Measurements from ENCODE around the gene FIBP. TPM values are rescaled to one million over a fixed set of nuclear protein-coding genes. Genes with fewer than 3 reads are reported as not detected.

FIBP gene
- total RNA-seq, 1 donor = 144 TPM

DNA sequence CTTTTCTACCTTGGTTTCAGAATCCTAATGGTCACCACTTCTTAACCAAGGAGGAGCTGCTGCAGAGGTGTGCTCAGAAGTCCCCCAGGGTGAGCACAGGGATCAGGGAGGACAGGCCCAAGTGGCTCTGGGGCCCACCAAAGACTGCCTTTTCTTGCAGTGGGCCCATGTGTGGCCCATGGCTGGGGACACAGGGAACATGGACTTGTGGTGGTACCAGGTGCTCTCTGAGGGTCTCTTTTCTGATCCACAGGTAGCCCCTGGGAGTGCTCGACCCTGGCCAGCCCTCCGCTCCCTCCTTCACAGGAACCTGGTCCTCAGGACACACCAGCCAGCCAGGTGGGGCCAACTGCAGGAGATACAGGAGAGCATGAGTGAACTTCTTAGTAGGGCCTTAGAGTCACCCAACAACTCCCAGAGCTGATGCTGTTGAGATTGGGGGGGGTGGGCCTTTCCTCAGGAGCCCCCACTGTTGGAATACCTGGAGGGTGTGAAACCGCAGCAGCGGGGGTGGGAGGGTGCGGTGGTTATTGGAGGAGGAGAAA, 26.0 kb downstream of the FIBP start:
- no peak for DNase-seq (ENCODE audit: low read depth)
- TF ChIP-seq, protein P1, sequence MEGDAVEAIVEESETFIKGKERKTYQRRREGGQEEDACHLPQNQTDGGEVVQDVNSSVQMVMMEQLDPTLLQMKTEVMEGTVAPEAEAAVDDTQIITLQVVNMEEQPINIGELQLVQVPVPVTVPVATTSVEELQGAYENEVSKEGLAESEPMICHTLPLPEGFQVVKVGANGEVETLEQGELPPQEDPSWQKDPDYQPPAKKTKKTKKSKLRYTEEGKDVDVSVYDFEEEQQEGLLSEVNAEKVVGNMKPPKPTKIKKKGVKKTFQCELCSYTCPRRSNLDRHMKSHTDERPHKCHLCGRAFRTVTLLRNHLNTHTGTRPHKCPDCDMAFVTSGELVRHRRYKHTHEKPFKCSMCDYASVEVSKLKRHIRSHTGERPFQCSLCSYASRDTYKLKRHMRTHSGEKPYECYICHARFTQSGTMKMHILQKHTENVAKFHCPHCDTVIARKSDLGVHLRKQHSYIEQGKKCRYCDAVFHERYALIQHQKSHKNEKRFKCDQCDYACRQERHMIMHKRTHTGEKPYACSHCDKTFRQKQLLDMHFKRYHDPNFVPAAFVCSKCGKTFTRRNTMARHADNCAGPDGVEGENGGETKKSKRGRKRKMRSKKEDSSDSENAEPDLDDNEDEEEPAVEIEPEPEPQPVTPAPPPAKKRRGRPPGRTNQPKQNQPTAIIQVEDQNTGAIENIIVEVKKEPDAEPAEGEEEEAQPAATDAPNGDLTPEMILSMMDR (IDR thresholded peaks at IDR 0.05; ENCODE audit: insufficient read depth, low read depth, low read length) = no peak
- no peak overlapping the region for H3K4me3 ChIP-seq (ENCODE audit: low read depth, low read length)

DNA sequence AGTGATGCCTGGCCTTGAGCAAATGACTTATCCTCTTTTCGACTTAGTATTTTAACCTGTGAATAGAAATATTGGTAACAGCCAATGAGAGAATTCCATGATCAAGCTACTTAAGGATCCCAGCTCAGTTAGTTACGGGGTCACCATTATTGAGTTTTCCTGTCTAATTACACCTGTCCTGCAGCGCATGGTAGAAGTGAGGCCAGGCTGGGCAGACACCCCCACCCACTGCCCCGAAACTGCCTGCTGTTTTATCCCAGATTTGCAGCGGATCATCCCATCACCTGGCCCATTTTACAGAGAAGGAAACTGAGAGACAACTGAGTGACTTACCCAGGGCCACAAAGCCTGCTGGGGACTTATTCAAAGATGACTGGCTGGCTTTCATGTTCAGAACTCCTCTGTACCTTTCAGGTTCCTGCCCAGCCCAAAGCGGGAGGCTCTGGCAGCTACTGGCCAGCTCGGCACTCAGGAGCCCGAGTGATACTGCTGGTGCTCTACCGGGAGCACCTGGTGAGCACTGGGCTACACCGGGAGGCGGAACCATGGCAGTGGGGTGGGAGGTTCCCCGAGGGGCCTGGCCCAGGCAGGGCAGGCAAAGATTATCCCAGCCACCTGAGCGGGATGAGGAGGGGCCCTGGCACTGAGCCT, 26.6 kb downstream of the FIBP start:
- TF ChIP-seq, protein P1 (IDR thresholded peaks at IDR 0.05; ENCODE audit: insufficient read depth, low read depth, low read length) = no peak
- peak overlapping the region; percentile 94 for H3K4me3 ChIP-seq (ENCODE audit: low read depth, low read length)
- DNase-seq (ENCODE audit: low read depth) = no peak

DNA sequence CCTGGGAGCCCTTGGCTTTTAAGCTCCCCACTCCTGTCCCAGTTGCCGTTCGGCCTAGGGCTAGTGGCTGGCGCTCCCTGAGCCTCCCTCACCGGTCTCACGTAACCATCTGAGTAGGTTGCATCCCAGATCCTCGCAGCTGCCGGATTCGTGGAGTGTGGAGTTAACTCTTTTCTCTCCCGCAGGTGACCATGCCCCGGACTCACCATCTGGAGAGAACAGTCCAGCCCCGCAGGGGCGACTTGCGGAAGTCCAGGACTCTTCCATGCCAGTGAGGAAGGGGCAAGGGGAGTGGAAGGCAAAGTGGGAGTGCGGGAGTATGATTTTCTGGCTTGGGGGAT, 27.1 kb downstream of the FIBP start:
- H3K4me3 ChIP-seq (ENCODE audit: low read depth, low read length) = peak overlapping the region; percentile 94
- TF ChIP-seq, protein P1 (IDR thresholded peaks at IDR 0.05; ENCODE audit: insufficient read depth, low read depth, low read length) = no peak
- no peak for DNase-seq (ENCODE audit: low read depth)

DNA sequence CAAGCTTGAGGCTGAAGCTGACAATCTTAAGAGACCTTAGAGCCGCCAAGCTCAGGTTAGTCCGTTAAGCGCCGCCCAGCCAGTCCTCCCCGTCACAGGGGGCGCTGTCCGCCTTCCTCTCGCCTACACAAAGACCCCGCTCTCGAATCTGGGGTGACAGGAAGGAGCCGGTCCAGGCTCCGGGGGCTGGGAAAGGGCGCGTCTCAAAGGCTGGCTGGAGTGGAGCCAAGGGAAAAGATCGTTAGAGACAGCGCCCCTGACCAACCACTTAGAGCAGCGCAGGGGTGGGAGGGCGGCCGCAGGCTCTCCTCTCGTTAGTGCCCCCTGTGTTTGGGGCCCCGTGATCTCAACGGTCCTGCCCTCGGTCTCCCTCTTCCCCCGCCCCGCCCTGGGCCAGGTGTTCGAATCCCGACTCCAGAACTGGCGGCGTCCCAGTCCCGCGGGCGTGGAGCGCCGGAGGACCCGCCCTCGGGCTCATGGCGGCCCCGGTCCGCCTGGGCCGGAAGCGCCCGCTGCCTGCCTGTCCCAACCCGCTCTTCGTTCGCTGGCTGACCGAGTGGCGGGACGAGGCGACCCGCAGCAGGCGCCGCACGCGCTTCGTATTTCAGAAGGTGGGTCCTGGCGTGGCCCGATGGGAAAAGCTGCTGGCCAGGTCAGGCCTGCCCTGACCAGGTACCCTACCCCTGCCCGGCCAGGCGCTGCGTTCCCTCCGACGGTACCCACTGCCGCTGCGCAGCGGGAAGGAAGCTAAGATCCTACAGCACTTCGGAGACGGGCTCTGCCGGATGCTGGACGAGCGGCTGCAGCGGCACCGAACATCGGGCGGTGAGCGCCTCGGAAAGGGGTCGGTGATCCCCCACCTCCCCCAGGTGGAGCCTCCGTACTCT, 27.8 kb downstream of the FIBP start, which contains the start of gene MUS81:
Gene MUS81 (plus strand): TSS at position 156 of the 887 bp plus-strand sequence. CDS start 321 bp downstream, at position 477.
- TF ChIP-seq, protein P1 (IDR thresholded peaks at IDR 0.05; ENCODE audit: insufficient read depth, low read depth, low read length) = peak; percentile 86
- peak within 1 kb of the TSS; percentile 98 for H3K4me3 ChIP-seq (ENCODE audit: low read depth, low read length)
- peak; percentile 99 for DNase-seq (ENCODE audit: low read depth)

DNA sequence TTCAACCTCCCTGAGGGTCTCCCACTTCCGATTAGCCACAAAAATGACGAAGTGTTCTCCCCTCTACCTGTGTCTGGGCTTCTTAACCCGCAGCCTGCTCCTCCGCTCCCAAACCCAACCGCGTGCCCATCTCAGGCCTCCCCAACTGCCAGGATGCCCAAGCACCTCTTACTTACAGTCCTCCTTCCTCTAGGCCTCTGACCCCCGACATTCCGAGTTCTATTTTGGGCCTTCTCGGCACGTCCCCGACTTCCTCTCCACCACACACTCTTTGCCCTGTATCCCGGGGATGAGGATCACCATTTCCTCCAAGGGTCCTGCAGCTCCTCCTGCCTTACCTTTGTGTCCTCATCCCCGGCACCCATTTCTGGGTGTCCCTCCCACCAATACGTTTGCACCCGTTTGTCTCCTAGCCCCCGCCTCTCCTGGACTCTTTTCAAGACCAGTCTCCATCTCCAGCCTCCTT, 28.4 kb downstream of the FIBP start:
- peak overlapping the region; percentile 94 for H3K4me3 ChIP-seq (ENCODE audit: low read depth, low read length)
- TF ChIP-seq, protein P1 (IDR thresholded peaks at IDR 0.05; ENCODE audit: insufficient read depth, low read depth, low read length) = no peak
- DNase-seq (ENCODE audit: low read depth) = no peak

DNA sequence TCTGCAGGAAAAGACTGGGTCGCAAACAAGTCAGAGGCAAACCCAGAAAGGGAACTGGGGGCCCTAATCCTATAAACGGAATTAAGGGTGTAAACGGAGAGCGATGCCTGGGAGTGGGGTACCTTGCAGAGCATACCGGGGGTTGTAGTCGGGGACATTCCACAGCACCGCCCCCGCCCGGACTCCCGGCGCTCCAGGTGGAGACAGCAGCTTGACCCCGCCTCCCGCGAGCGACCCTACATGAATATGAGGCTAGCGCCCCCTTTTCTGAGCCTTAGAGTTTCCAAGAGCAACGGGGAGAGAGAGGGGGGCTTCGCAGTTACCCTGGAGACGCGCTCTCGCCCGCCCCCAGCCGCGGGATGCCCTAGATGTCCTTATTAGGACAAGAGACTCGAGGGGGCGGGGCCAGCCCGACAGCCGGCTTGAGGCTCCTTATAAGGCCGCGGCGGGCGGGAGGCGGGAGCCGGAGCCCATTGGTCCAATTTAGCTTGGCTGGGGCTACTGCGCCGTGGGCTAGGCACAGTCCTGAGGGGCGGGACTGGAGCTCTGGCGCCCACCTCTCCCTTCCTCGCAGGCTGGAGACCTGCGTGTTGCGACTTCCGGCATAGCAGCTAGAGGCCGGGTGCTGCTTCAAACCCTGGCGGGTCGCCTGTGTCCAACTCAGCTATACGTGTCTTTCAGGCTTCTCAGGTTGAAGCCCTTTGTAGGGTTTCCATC, 29.0 kb downstream of the FIBP start:
- TF ChIP-seq, protein P1 (IDR thresholded peaks at IDR 0.05; ENCODE audit: insufficient read depth, low read depth, low read length) = no peak
- DNase-seq (ENCODE audit: low read depth) = peak; percentile 99
- peak overlapping the region; percentile 98 for H3K4me3 ChIP-seq (ENCODE audit: low read depth, low read length)

Data from fibroblast of villous mesenchyme (primary cell).